AG09319 (cell line): Measurements from ENCODE around the gene TAB3.

Experiments used
- DNase-seq: peaks from one replicate; pipeline ENCODE4 v3.0.0-alpha.2; 2010; ENCODE audit warnings: low read depth; ENCODE audit errors: extremely low read depth
- CTCF ChIP-seq: IDR thresholded peaks from 2 replicates; pipeline ENCODE4 v1.5.1; 2011; ENCODE audit warnings: low read depth, mild to moderate bottlenecking, inconsistent platforms, low read length, moderate library complexity

Gene TAB3

GRCh38 chrX:30876367-30876766, 12.7 kb downstream of the TAB3 start:
- DNase-seq: no peak
- TF ChIP-seq CTCF: no peak

GRCh38 chrX:30875957-30876356, 13.1 kb downstream of the TAB3 start:
- TF ChIP-seq CTCF: no peak
- peak; percentile 8 for DNase-seq

- no peak for DNase-seq
- no peak for TF ChIP-seq CTCF
Measured at GRCh38 chrX:30874851-30875250, 14.2 kb downstream of the TAB3 start.

GRCh38 chrX:30870572-30870971, 18.5 kb downstream of the TAB3 start:
- TF ChIP-seq CTCF: no peak
- no peak for DNase-seq

- no peak for DNase-seq
- no peak for TF ChIP-seq CTCF
Measured at GRCh38 chrX:30865612-30866011, 23.4 kb downstream of the TAB3 start.

- no peak; the same call in none of the 2 replicates for TF ChIP-seq CTCF
- no peak for DNase-seq
Measured at GRCh38 chrX:30865015-30865414, 24.0 kb downstream of the TAB3 start.

- DNase-seq: no peak
- TF ChIP-seq CTCF: no peak
Measured at GRCh38 chrX:30864383-30864785, 24.7 kb downstream of the TAB3 start.

GRCh38 chrX:30863974-30864373, 25.1 kb downstream of the TAB3 start:
- no peak for TF ChIP-seq CTCF
- DNase-seq: no peak
